GM19099 (cell line): ENCODE measurements around the gene ASB13.

Experiments
- POLR2A ChIP-seq: IDR thresholded peaks from 3 replicates; pipeline ENCODE4 v1.6.1; 2011; ENCODE audit warnings: low read depth; ENCODE audit not compliant: insufficient read length; ENCODE audit errors: extremely low read depth

The ASB13 gene

GRCh38 chr10:5599613-5600520 is 66.5 kb downstream of the ASB13 start:
- no peak for TF ChIP-seq POLR2A

- no peak for TF ChIP-seq POLR2A
Observed at GRCh38 chr10:5598085-5598690, 68.2 kb downstream of the ASB13 start.

GRCh38 chr10:5596611-5597341 is 69.6 kb downstream of the ASB13 start:
- no peak for TF ChIP-seq POLR2A

- TF ChIP-seq POLR2A, result no peak
Observed at GRCh38 chr10:5595994-5596471, 70.4 kb downstream of the ASB13 start.

GRCh38 chr10:5595591-5595990 is 70.8 kb downstream of the ASB13 start:
- TF ChIP-seq POLR2A, result no peak

- no peak for TF ChIP-seq POLR2A
Observed at GRCh38 chr10:5595095-5595494, 71.3 kb downstream of the ASB13 start.

- TF ChIP-seq POLR2A, result no peak
Observed at GRCh38 chr10:5594271-5595049, 71.9 kb downstream of the ASB13 start.

- no peak for TF ChIP-seq POLR2A
Observed at GRCh38 chr10:5592070-5592469, 74.3 kb downstream of the ASB13 start.

GRCh38 chr10:5591336-5591824 is 75.0 kb downstream of the ASB13 start:
- TF ChIP-seq POLR2A, result no peak

- no peak for TF ChIP-seq POLR2A
Observed at GRCh38 chr10:5590816-5591215, 75.6 kb downstream of the ASB13 start.

- TF ChIP-seq POLR2A, result no peak
Observed at GRCh38 chr10:5589661-5590511, 76.5 kb downstream of the ASB13 start.

GRCh38 chr10:5589011-5589660 is 77.3 kb downstream of the ASB13 start:
- TF ChIP-seq POLR2A, result no peak
